K562 (cell line): ENCODE results near the gene C2. TPM values are rescaled to one million over a fixed set of nuclear protein-coding genes. Genes with fewer than 3 reads are reported as not detected.

Source experiments
- ATAC-seq: fragments of 200-7000 bp; cut with Tn5 transposase; 3 replicates; pipeline ENCODE4 v1.9.1; 2020; ENCODE audit warnings: moderate library complexity
- BruUV-seq: library from RNA; stranded (reverse); fragments of 400-500 nt; replicated peaks from 2 replicates; lab custom pipeline; 2021; lab: Mats Ljungman, UMichigan
- CTCF ChIA-PET: fragments of 300-600 bp; formaldehyde crosslinking; extraction: SDS; loops from one replicate; lab custom pipeline; 2021; ENCODE audit warnings: low intra/inter-chr PET ratio; lab: Yijun Ruan, JAX
- POLR2A ChIA-PET: fragments of 300-600, 350-650 bp; sonication (Branson Sonifier 250); formaldehyde crosslinking; extraction: SDS; loops from one replicate; lab custom pipeline; 2021; ENCODE audit warnings: antibody characterized with exemption, inconsistent platforms; lab: Yijun Ruan, JAX
- DNase-seq, 4 experiments: peaks; one replicate each; pipeline versions ENCODE4 v3.0.0 to v3.0.0-alpha.2; 2011 to 2018; ENCODE audit warnings: low spot score in 3 of 4, mixed read lengths in 3 of 4; ENCODE audit errors: extremely low read depth in 1 of 4
- FAIRE-seq: peaks from 2 replicates; lab custom pipeline; 2011; peaks lifted over from hg19 to GRCh38; lab: Jason Lieb, UNC
- H2AFZ ChIP-seq: 2 replicates; pipeline ENCODE4 v1.6.0; 2011; ENCODE audit warnings: low read depth, low read length, control low read depth, inconsistent platforms
- H3K27ac ChIP-seq: fragments of 200-600 bp; 3 replicates; pipeline ENCODE4 v1.8.0; 2011; ENCODE audit warnings: low read depth, mild to moderate bottlenecking, control low read depth, inconsistent platforms, low read length, moderate library complexity, mixed read lengths; ENCODE audit errors: extremely low read depth
- H3K27me3 ChIP-seq, 2 experiments: fragments of 300-600 bp in 1 of 2; 2 replicates in 1 of 2; 3 replicates in 1 of 2; pipeline versions ENCODE4 v1.6.0 to v1.8.0; 2011; ENCODE audit warnings: inconsistent platforms in 2 of 2, low read length in 2 of 2, mild to moderate bottlenecking in 1 of 2, mixed read lengths in 1 of 2, moderate library complexity in 1 of 2; ENCODE audit not compliant: control insufficient read depth in 2 of 2, insufficient read depth in 2 of 2
- H3K36me3 ChIP-seq: fragments of 300-600 bp; 3 replicates; pipeline ENCODE4 v1.8.0; 2011; ENCODE audit warnings: mild to moderate bottlenecking, low read length, inconsistent platforms; ENCODE audit not compliant: control insufficient read depth, insufficient read depth
- H3K4me1 ChIP-seq, 2 experiments: fragments of 200-600 bp in 1 of 2; replicated peaks in 1 of 2; 2 replicates in 1 of 2; 3 replicates in 1 of 2; pipeline versions ENCODE4 v1.5.1 to v1.8.0; 2011; ENCODE audit warnings: inconsistent platforms in 2 of 2, low read length in 2 of 2, mild to moderate bottlenecking in 1 of 2, mixed read lengths in 1 of 2, moderate library complexity in 1 of 2; ENCODE audit not compliant: control insufficient read depth in 2 of 2, insufficient read depth in 2 of 2
- H3K4me2 ChIP-seq: 2 replicates; pipeline ENCODE4 v1.6.1; 2011; ENCODE audit warnings: low read length, control low read depth, inconsistent platforms, mixed read lengths; ENCODE audit not compliant: insufficient read depth
- H3K4me3 ChIP-seq: fragments of 200-600 bp; sonication (generic), shearing (Covaris generic); 2 replicates; pipeline ENCODE4 v1.5.1; 2016; ENCODE audit warnings: control low read depth, inconsistent platforms
- H3K79me2 ChIP-seq: fragments of 200-600 bp; 3 replicates; pipeline ENCODE4 v1.8.0; 2011; ENCODE audit warnings: low read length, inconsistent platforms; ENCODE audit not compliant: control insufficient read depth, insufficient read depth
- H3K9ac ChIP-seq, 2 experiments: 2 replicates each; pipeline versions ENCODE4 v1.6.0 to v1.6.1; 2011; ENCODE audit warnings: low read depth in 2 of 2, low read length in 2 of 2, control low read depth in 1 of 2, inconsistent platforms in 1 of 2, mild to moderate bottlenecking in 1 of 2, mixed read lengths in 1 of 2; ENCODE audit not compliant: insufficient read depth in 1 of 2
- H3K9me1 ChIP-seq: one replicate; pipeline ENCODE4 v1.6.0; 2011; ENCODE audit warnings: inconsistent platforms, mild to moderate bottlenecking, low read length, moderate library complexity; ENCODE audit not compliant: control insufficient read depth, insufficient read depth
- H3K9me3 ChIP-seq: replicated peaks from 2 replicates; pipeline ENCODE4 v1.5.1; 2011; ENCODE audit warnings: low read depth, low read length, inconsistent platforms; ENCODE audit not compliant: control insufficient read depth, insufficient read depth
- H4K20me1 ChIP-seq: replicated peaks from 2 replicates; pipeline ENCODE4 v1.6.1; 2011; ENCODE audit warnings: low read length, inconsistent platforms, mixed read lengths; ENCODE audit not compliant: control insufficient read depth, insufficient read depth
- WHSC1 ChIP-seq: IDR thresholded peaks from one replicate; pipeline ENCODE4 v1.6.1; 2012; ENCODE audit warnings: low read length, control low read depth, inconsistent platforms
- ZFX ChIP-seq: sonication (generic); formaldehyde crosslinking; IDR thresholded peaks from 2 replicates; pipeline ENCODE4 v1.8.0; 2022; ENCODE audit warnings: mild to moderate bottlenecking, missing genetic modification reagents, moderate library complexity
- whole genome bisulfite sequencing: fragments of 100-300 bp; shearing (Covaris generic); methylation state at CpG from one replicate; pipeline ENCODE4 v1.1.6; 2016; ENCODE audit warnings: low coverage, mixed read lengths; ENCODE audit not compliant: insufficient coverage; ENCODE audit errors: missing lambda C conversion rate; 5-methylcytosine and 5-hydroxymethylcytosine counted together
- in situ Hi-C: fragments of 300-500 bp; cut with MboI; formaldehyde crosslinking; loops from 4 replicates; pipeline ENCODE4 v1.15.0; 2018; ENCODE audit warnings: inconsistent platforms, mixed read lengths
- intact Hi-C: fragments of 100-400 bp; cut with micrococcal nuclease; formaldehyde crosslinking; loops from 2 replicates; pipeline ENCODE4 v1.14.2; 2022
- polyA plus RNA-seq, 8 experiments: library from polyadenylated mRNA; depleted of rRNA in 4 of 8; stranded (reverse) in 5 of 8; unstranded in 3 of 8; fragments of >200 nt; fragmentation: Nextera tagmentation in 2 of 8; fragmentation: Illumina TruSeq in 1 of 8; extraction: Ambion mirVana in 2 of 8; extraction: Trizol in 1 of 8; gene quantifications; 2 replicates each; pipeline versions ENCODE4 v1.2.1 to v1.2.3, GENCODE V29; 2011 to 2014; ENCODE audit warnings: inconsistent platforms in 1 of 8, missing spikeins in 1 of 8
- total RNA-seq, 7 experiments: library from RNA; depleted of rRNA in 6 of 7; stranded (reverse); fragments of >200 nt in 6 of 7; fragmentation: Illumina TruSeq in 2 of 7; extraction: Trizol in 2 of 7; gene quantifications; 2 replicates each; pipeline versions ENCODE4 v1.2.1 to v1.2.3, GENCODE V29; 2011 to 2021; ENCODE audit warnings: low replicate concordance in 1 of 7

Gene C2
- total and polyA plus RNA-seq, 9 of the 15 experiments (the other 6 are each of a cell fraction or from before 2014, with no cell fraction given), result 0.05 to 1.1 (median 0.39) TPM; not detected in 1

- CTCF ChIA-PET, result no interaction called here
- peaks cover 0 to 27% of the 10 kb centered on the region in 2 experiments; a peak in 1 of 5 replicates for H3K4me1 ChIP-seq
- POLR2A ChIA-PET, result interaction anchor here (1.6 kb wide), 1 partner anchor 13 kb away, joined by 5 read pairs; no protein-coding TSS in a partner anchor
- BruUV-seq, result no TSS peak
- no peaks in the 10 kb centered on the region for H4K20me1 ChIP-seq
- H3K9me1 ChIP-seq, result no peaks in the 10 kb centered on the region
- H3K79me2 ChIP-seq, result no peaks in the 10 kb centered on the region
- peaks cover 92% of the 10 kb centered on the region; the same call in 2 of the 3 replicates for H3K36me3 ChIP-seq
- FAIRE-seq (no peak), ATAC-seq (no peak), DNase-seq (no peak)
- H3K4me3 ChIP-seq, result no peak overlapping the region
- no peak overlapping the region for H3K4me2 ChIP-seq
- H2AFZ ChIP-seq, result no peak overlapping the region
- no peaks in the 10 kb centered on the region for H3K9me3 ChIP-seq
- no peaks in the 10 kb centered on the region for H3K27me3 ChIP-seq
- H3K9ac ChIP-seq, result no peak overlapping the region; a peak in 1 of 4 replicates
- in situ Hi-C loops, result no loop called here
- H3K27ac ChIP-seq, result no peak overlapping the region
- intact Hi-C loops, result no loop called here
- peak; percentile 12 for TF ChIP-seq WHSC1
- no peak for TF ChIP-seq ZFX (CRISPR knock-in tag)
- WGBS, result 83% methylated on average over 13 of the region's 19 CpGs
These were observed 40.1 kb upstream of the C2 start for GRCh38 chr6:31887173-31888007.
